Gastroesophageal sphincter (tissue), 3 donors: ENCODE results near the gene EIF3B.

Experiments used
- EP300 ChIP-seq: sonication (generic); formaldehyde crosslinking; IDR thresholded peaks from one replicate; pipeline ENCODE4 v1.6.1; 2017; ENCODE audit warnings: antibody characterized with exemption, mild to moderate bottlenecking
- POLR2A ChIP-seq, 2 donors: fragments of 450-650 bp; IDR thresholded peaks; one replicate each; pipeline ENCODE4 v1.6.1; 2017; ENCODE audit warnings: antibody characterized with exemption in 2 of 2, mild to moderate bottlenecking in 2 of 2, moderate library complexity in 1 of 2
- TF ChIP-seq, protein P1 (sequence below), 4 experiments: fragments of 200-600 bp in 2 of 4; fragments of 450-650 bp in 2 of 4; sonication (generic) in 1 of 4; IDR thresholded peaks; one replicate each; pipeline ENCODE4 v1.5.1; 2017 to 2019; ENCODE audit warnings: antibody characterized with exemption in 4 of 4, mild to moderate bottlenecking in 2 of 4, moderate library complexity in 2 of 4

DNA sequence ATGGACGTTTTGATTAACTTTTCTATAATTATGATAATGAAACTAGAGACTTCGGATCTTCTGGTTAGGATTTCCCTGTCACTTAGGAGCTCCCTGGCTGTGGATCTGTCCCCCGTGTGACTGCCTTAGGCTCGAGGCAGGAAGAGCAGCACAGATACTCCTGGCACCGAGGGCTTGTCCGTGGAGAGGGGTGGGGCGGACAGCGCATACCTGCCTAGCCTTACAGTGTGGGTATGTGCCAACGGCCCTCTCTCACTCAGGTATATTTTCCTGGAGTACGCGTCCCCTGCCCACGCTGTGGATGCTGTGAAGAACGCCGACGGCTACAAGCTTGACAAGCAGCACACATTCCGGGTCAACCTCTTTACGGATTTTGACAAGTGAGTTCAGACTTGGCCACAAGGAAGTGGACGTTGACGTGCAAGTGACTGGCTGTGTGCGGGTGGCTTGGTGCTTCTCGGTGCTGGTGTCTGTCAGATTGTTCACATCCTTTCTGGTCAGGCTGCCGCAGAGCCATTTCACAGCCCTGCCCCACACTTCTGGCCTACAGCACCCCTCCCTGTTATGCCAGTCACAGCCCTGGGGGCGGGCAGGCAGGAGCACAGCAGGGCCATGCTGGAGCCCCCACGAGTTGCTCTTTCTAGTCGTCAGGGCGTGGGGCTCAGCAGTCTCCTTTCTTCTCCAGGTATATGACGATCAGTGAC lies 7.9 kb downstream of the EIF3B start:
- TF ChIP-seq POLR2A (IDR thresholded peaks at IDR 0.05) = no peak
- TF ChIP-seq, protein P1, sequence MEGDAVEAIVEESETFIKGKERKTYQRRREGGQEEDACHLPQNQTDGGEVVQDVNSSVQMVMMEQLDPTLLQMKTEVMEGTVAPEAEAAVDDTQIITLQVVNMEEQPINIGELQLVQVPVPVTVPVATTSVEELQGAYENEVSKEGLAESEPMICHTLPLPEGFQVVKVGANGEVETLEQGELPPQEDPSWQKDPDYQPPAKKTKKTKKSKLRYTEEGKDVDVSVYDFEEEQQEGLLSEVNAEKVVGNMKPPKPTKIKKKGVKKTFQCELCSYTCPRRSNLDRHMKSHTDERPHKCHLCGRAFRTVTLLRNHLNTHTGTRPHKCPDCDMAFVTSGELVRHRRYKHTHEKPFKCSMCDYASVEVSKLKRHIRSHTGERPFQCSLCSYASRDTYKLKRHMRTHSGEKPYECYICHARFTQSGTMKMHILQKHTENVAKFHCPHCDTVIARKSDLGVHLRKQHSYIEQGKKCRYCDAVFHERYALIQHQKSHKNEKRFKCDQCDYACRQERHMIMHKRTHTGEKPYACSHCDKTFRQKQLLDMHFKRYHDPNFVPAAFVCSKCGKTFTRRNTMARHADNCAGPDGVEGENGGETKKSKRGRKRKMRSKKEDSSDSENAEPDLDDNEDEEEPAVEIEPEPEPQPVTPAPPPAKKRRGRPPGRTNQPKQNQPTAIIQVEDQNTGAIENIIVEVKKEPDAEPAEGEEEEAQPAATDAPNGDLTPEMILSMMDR (IDR thresholded peaks at IDR 0.05) = no peak
- no peak for TF ChIP-seq EP300
